SU-DHL-6 (cell line): ENCODE data around the gene B4GALT1.

Experiments
- H2AFZ ChIP-seq: fragments of 200-600 bp; sonication (generic); 2 replicates; pipeline ENCODE4 v1.6.1; 2014; ENCODE audit warnings: low read depth, mild to moderate bottlenecking, moderate library complexity, mixed read lengths, antibody characterized with exemption, low read length; ENCODE audit not compliant: severe bottlenecking
- H3F3A ChIP-seq: fragments of 200-600 bp; shearing (Covaris generic); 2 replicates; pipeline ENCODE4 v1.6.0; 2016; ENCODE audit warnings: antibody characterized with exemption, mild to moderate bottlenecking; ENCODE audit not compliant: insufficient read depth
- H3K27ac ChIP-seq: fragments of 200-600 bp; sonication (generic); 2 replicates; pipeline ENCODE4 v1.5.1; 2016; ENCODE audit warnings: low read depth, mild to moderate bottlenecking, low read length, moderate library complexity, mixed read lengths
- H3K27me3 ChIP-seq: fragments of 200-600 bp; sonication (generic), shearing (Covaris generic); 2 replicates; pipeline ENCODE4 v1.6.0; 2014; ENCODE audit warnings: mild to moderate bottlenecking, low read length
- H3K36me3 ChIP-seq: fragments of 200-600 bp; sonication (generic); 2 replicates; pipeline ENCODE4 v1.6.1; 2014; ENCODE audit warnings: mild to moderate bottlenecking, low read length, mixed read lengths
- H3K4me2 ChIP-seq: fragments of 300-600, 200-600 bp; shearing (Covaris generic), sonication (generic); 2 replicates; pipeline ENCODE4 v1.6.0; 2014; ENCODE audit warnings: low read length, low read depth, mild to moderate bottlenecking; ENCODE audit not compliant: poor library complexity, severe bottlenecking
- H3K4me3 ChIP-seq: fragments of 200-600 bp; sonication (generic); 2 replicates; pipeline ENCODE4 v1.5.1; 2014; ENCODE audit warnings: antibody characterized with exemption, low read length, mild to moderate bottlenecking, mixed read lengths; ENCODE audit not compliant: insufficient read depth, poor library complexity, severe bottlenecking
- H3K79me2 ChIP-seq: fragments of 200-600 bp; sonication (generic); 2 replicates; pipeline ENCODE4 v1.6.1; 2014; ENCODE audit warnings: mild to moderate bottlenecking, low read length, moderate library complexity; ENCODE audit not compliant: insufficient read depth
- H3K9ac ChIP-seq: fragments of 200-600 bp; sonication (generic); 2 replicates; pipeline ENCODE4 v1.7.0; 2014; ENCODE audit warnings: mild to moderate bottlenecking, low read length
- H3K9me2 ChIP-seq: fragments of 200-600 bp; sonication (generic); replicated peaks from 2 replicates; pipeline ENCODE4 v1.6.1; 2014; ENCODE audit warnings: low read length; ENCODE audit not compliant: insufficient read depth
- H3K9me3 ChIP-seq: fragments of 200-600 bp; sonication (generic); 2 replicates; pipeline ENCODE4 v1.6.1; 2014; ENCODE audit warnings: low read length, mixed read lengths; ENCODE audit not compliant: insufficient read depth
- H4K20me1 ChIP-seq: fragments of 200-600 bp; sonication (generic); 2 replicates; pipeline ENCODE4 v1.6.1; 2014; ENCODE audit warnings: low read depth, mild to moderate bottlenecking, antibody characterized with exemption, low read length, moderate library complexity, mixed read lengths
- EZH2phosphoT487 ChIP-seq: fragments of 200-600 bp; sonication (generic), shearing (Covaris generic); conservative IDR thresholded peaks from 2 replicates; pipeline ENCODE4 v1.6.1; 2018; ENCODE audit warnings: mild to moderate bottlenecking, antibody characterized with exemption, low read length, moderate library complexity, mixed read lengths
- TF ChIP-seq, protein P1 (sequence below): fragments of 200-600 bp; sonication (generic); IDR thresholded peaks from one replicate; pipeline ENCODE4 v1.5.1; 2017; ENCODE audit warnings: antibody characterized with exemption, mild to moderate bottlenecking, low read length, moderate library complexity; ENCODE audit not compliant: insufficient read depth, poor library complexity, severe bottlenecking

The B4GALT1 gene

GRCh38 chr9:33103501-33104281 is 63.4 kb downstream of the B4GALT1 start:
- Histone ChIP-seq H2AFZ (no peak overlapping the region), H3K79me2 (no peaks in the 10 kb centered on the region), H3K27me3 (no peaks in the 10 kb centered on the region), H4K20me1 (no peaks in the 10 kb centered on the region), H3F3A (no peaks in the 10 kb centered on the region), H3K4me2 (no peak overlapping the region), H3K9me3 (no peaks in the 10 kb centered on the region), H3K9me2 (no peaks in the 10 kb centered on the region), H3K9ac (no peak overlapping the region), H3K4me3 (no peak overlapping the region), H3K27ac (no peak overlapping the region), H3K36me3 (no peaks in the 10 kb centered on the region)
- TF ChIP-seq, protein P1, sequence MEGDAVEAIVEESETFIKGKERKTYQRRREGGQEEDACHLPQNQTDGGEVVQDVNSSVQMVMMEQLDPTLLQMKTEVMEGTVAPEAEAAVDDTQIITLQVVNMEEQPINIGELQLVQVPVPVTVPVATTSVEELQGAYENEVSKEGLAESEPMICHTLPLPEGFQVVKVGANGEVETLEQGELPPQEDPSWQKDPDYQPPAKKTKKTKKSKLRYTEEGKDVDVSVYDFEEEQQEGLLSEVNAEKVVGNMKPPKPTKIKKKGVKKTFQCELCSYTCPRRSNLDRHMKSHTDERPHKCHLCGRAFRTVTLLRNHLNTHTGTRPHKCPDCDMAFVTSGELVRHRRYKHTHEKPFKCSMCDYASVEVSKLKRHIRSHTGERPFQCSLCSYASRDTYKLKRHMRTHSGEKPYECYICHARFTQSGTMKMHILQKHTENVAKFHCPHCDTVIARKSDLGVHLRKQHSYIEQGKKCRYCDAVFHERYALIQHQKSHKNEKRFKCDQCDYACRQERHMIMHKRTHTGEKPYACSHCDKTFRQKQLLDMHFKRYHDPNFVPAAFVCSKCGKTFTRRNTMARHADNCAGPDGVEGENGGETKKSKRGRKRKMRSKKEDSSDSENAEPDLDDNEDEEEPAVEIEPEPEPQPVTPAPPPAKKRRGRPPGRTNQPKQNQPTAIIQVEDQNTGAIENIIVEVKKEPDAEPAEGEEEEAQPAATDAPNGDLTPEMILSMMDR, result no peak
- no peak for TF ChIP-seq EZH2phosphoT487

DNA sequence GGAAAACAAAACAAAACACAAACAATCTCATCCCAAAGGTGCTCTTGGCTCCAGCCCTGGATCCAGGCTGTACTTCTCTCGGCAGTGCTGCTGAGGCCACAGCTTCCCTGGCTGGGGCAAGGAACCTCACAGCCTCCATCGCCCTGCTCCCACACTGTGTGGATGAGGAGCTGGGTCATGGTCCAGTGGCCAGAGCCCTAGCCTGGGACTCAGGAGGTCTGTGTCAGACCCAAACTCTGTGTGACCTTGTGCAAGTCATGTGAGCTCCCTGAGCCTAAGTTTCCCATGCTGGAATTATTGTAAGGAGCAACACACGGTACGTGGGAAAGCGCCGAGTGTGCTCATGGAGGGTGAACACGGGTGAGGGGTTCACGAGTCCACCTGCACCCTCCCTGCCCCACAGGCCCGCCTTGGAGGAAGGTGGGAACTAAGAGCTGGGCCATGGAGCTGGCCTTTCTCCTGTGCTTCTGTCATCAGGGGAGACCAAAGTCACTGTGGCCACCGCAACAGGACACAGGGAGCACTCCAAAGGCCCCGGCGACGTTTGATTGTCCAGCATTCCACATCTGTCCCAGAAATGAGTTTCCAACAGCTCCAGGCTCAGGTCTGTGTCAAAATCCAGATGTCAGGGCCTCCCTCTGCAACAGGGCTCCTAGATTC is 64.5 kb downstream of the B4GALT1 start:
- no peak overlapping the region for H3K4me2 ChIP-seq
- no peak overlapping the region for H3K9ac ChIP-seq
- H2AFZ ChIP-seq, result no peak overlapping the region
- no peaks in the 10 kb centered on the region for H3K9me2 ChIP-seq
- H4K20me1 ChIP-seq, result no peaks in the 10 kb centered on the region
- no peak overlapping the region for H3K4me3 ChIP-seq
- no peak overlapping the region for H3K27ac ChIP-seq
- no peaks in the 10 kb centered on the region for H3K9me3 ChIP-seq
- no peaks in the 10 kb centered on the region for H3K36me3 ChIP-seq
- no peaks in the 10 kb centered on the region for H3F3A ChIP-seq
- TF ChIP-seq, protein P1, result no peak
- TF ChIP-seq EZH2phosphoT487, result no peak
- H3K27me3 ChIP-seq, result no peaks in the 10 kb centered on the region
- no peaks in the 10 kb centered on the region for H3K79me2 ChIP-seq

DNA sequence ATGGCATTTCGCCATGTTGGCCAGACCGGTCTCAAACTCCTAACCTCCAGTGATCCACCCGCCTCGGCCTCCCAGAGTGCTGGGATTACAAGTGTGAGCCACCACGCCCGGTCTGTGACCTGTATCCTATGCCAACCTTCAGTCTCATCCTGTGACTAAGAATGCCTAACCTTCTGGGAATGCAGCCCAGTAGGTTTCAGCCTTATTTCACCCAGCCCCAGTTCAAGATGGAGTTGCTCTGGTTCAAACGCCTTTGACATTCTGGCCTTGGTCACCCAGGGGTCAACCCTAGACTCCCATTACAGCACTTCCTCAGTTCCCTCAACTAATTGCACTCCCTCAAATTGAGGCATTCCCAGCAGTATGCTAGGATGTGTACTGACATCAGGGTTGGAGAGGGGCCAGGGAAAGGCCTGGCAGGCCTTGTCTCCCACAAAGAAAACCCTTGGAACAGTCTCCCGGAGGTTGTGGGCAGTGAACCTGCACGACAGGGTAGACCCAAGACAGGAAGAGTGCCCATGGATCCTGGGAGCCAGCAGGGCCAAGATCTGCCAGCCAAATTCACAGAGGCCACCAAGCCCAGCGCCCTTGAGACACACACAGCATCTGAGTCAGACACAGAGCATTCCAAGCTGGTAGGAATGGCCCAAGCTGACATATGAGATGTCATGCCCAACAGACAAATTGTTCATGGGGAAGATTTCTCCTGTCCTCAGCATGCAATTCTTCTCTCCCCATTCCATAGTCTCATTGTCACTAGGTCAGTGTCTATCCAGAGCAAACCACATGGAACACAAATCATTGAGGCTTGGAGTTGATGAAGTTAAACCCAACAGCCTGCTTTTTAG is 65.8 kb downstream of the B4GALT1 start:
- Histone ChIP-seq H2AFZ (no peak overlapping the region), H3K27ac (no peak overlapping the region), H3K9me2 (no peaks in the 10 kb centered on the region), H4K20me1 (no peaks in the 10 kb centered on the region), H3K27me3 (no peaks in the 10 kb centered on the region), H3K4me3 (no peak overlapping the region), H3K36me3 (no peaks in the 10 kb centered on the region), H3K4me2 (no peak overlapping the region), H3F3A (no peaks in the 10 kb centered on the region), H3K9ac (no peak overlapping the region), H3K9me3 (no peaks in the 10 kb centered on the region), H3K79me2 (no peaks in the 10 kb centered on the region)
- TF ChIP-seq EZH2phosphoT487, result no peak
- TF ChIP-seq, protein P1, result no peak
